GM12874 (cell line): ENCODE results near the gene SFRP5.

Experiments
- TF ChIP-seq, protein P1 (sequence below): IDR thresholded peaks from 2 replicates; pipeline ENCODE4 v1.5.1; 2011; ENCODE audit warnings: low read depth, mild to moderate bottlenecking, control low read depth, low read length, moderate library complexity; ENCODE audit not compliant: insufficient read depth

Gene SFRP5

DNA sequence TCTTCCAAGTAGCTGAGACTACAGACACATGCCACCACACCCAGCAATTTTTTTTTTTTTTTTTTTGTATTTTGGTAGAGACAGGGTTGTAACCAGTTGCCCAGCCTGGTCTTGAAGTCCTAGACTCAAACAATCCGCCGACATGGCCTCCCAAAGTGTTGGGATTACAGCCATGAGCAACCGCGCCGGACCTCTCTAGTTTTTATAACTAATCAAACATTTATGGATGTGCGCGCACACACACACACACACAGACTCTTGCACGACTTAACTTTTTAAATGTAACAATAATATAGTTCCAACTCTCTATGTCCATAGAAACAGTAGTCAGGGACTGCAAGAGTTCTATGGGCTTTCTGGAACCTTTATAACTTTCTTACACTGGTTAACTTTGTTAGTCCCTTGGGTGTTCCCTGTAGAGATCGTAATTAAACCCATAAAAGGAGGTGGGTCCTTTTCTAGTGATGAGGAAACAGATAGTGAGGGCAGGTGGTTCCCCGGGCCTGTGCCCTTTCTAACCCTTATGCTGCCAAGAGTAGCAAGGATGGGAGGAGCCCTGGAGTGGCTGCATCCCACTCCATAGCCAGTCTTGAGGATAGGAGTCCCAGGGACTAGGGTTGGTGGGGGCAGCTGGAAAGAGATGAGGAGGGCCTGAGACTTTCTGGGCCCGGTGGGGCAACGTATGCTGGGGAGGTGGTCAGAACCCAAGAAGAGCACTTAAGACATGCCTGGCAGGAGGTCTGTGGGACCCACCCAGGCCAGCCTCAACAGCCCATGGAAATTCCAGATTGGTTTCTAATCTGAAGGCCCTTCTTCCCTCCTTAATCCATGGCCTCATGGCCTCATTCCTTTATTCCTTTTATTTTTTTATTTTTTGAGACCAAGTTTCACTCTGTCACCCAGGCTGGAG is 49.7 kb downstream of the SFRP5 start:
- TF ChIP-seq, protein P1, sequence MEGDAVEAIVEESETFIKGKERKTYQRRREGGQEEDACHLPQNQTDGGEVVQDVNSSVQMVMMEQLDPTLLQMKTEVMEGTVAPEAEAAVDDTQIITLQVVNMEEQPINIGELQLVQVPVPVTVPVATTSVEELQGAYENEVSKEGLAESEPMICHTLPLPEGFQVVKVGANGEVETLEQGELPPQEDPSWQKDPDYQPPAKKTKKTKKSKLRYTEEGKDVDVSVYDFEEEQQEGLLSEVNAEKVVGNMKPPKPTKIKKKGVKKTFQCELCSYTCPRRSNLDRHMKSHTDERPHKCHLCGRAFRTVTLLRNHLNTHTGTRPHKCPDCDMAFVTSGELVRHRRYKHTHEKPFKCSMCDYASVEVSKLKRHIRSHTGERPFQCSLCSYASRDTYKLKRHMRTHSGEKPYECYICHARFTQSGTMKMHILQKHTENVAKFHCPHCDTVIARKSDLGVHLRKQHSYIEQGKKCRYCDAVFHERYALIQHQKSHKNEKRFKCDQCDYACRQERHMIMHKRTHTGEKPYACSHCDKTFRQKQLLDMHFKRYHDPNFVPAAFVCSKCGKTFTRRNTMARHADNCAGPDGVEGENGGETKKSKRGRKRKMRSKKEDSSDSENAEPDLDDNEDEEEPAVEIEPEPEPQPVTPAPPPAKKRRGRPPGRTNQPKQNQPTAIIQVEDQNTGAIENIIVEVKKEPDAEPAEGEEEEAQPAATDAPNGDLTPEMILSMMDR, result no peak

DNA sequence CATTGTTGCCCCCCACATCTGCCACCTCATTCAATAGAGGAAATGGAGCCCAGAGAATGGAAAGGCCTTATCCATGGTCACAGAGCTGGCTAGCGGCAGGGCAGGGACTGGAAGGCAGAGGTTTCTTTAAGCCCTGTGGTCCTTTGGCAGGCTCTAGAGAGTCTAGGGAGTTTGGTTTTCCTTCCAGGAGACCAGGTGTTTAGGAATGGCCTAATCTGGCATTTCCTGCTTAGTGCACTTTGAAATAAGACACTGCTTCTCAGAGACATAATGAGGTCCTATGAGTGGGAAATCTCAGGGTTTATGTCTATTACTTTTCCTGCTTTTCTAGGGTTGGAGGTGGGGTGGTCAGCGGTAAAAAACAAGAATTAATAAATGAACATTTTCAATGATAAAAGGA is 52.2 kb downstream of the SFRP5 start:
- TF ChIP-seq, protein P1, result no peak

DNA sequence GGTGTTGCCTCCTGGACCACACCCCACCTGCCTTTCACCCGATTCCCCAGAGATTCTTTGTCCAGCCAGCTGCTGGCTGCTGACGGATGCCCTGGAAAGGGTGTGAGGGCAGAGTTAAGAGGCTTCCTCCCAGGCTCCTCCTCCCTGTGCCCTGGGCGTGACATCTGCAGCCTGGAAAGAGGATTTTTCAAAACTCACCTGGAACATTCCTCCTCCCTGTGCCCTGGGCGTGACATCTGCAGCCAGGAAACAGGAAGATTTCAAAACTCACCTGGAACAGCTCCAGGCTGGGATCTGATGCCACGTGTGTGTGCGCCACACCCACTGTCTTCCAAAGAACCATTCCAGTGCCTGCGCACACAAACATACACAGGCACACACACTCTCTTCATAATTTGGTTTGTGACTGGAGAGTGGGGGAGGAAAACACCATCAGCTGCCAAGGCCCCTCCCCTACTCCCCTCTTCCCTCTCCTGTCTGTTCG is 53.1 kb downstream of the SFRP5 start:
- TF ChIP-seq, protein P1, result no peak

DNA sequence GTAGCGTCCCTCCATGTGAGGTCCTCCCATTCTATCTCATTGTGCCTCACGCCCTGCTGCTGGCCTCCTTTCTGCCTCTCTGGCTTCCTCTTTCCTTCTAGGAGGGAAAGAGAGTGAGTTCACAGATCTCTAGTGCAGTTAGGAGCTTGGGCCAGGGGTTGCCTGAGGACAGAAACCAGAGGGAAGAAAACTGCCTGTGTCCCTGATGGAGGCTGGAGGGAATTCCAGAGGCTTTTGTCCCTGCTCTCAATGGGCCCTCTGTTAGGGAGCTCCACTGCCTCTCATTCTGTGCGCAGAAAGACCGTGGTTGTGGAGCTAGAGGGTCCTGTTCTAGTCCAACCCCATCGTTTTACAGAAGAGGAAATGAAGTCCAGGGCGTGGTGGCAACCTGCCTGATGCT is 53.6 kb downstream of the SFRP5 start:
- TF ChIP-seq, protein P1, result no peak

DNA sequence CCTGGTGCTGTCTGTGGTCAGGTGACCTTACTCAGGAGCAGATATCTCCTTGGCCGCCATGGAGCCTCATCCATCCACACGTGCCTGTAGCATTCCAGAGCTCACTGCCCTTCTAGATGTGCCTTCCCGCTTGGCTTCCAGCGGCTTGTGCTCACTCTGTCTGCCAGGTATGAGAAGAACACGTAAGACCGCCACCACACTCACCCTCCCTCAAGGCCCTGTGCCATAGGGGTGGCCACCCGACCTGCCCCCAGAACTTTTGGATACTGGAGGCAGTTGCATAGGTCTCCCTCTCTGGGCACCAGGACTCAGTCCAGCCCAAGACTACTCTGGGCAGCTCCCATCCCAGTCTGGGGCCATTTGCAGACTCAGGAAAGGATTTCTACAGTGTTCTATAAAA is 54.2 kb downstream of the SFRP5 start:
- TF ChIP-seq, protein P1, result no peak
